ENCODE data around the gene JAKMIP2. TPM values are rescaled to one million over a fixed set of nuclear protein-coding genes. Genes with fewer than 3 reads are reported as not detected.

JAKMIP2 gene
- total and polyA plus RNA-seq, 10 of the 15 experiments (the other 5 are each of a cell fraction or from before 2014, with no cell fraction given), result 0.51 to 1.8 (median 0.89) TPM

DNA sequence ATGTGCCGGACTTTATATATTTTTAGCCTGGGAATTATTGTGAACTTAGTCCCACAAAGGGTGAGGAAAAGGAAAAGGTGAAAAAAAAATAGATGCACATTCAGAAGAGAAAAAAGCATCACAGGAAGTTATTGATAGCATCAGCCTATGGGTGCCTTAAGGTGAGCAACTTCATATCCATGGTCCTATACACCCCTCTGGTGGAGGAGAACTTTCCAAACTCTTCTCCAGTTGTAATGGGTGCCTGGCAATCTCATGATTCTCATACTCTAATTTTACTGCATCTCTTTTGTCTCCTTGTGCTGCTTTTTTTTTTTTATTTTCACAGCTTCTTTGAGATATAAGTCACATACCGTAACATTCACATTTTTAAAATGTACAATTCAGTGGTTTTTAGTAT is 107.4 kb downstream of the JAKMIP2 start (continued):
- TF ChIP-seq, protein P1, sequence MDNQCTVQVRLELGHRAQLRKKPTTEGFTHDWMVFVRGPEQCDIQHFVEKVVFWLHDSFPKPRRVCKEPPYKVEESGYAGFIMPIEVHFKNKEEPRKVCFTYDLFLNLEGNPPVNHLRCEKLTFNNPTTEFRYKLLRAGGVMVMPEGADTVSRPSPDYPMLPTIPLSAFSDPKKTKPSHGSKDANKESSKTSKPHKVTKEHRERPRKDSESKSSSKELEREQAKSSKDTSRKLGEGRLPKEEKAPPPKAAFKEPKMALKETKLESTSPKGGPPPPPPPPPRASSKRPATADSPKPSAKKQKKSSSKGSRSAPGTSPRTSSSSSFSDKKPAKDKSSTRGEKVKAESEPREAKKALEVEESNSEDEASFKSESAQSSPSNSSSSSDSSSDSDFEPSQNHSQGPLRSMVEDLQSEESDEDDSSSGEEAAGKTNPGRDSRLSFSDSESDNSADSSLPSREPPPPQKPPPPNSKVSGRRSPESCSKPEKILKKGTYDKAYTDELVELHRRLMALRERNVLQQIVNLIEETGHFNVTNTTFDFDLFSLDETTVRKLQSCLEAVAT (IDR thresholded peaks at IDR 0.05), result no peak
- TF ChIP-seq PRDM15 (CRISPR knock-in tag; IDR thresholded peaks at IDR 0.05), result no peak
- no peak for TF ChIP-seq MYB (IDR thresholded peaks at IDR 0.05; ENCODE audit: borderline replicate concordance, low read depth, low read length)
- no peak for TF ChIP-seq PAX8 (IDR thresholded peaks at IDR 0.05)
- no peak for TF ChIP-seq STAT3 (IDR thresholded peaks at IDR 0.05; ENCODE audit: low read depth, low read length)
- no peak for TF ChIP-seq TARDBP (IDR thresholded peaks at IDR 0.05; ENCODE audit: borderline replicate concordance)
- TF ChIP-seq RCOR1 (conservative IDR thresholded peaks at IDR 0.05; ENCODE audit: low read depth, low read length), result no peak

- H3K79me2 ChIP-seq (ENCODE audit: control insufficient read depth, insufficient read depth, low read length), result no peaks in the 10 kb centered on the region
- ChIA-PET RAD21 (ENCODE audit: unreplicated experiment) (no interaction called here), POLR2A (no interaction called here), SMC1A (ENCODE audit: uncharacterized antibody, unreplicated experiment) (interaction anchor here (1.3 kb wide), 1 partner anchor 16 kb away, joined by 3 read pairs; no protein-coding TSS in a partner anchor), CTCF (interaction anchor here (1.2 kb wide), 1 partner anchor 47 kb away, joined by 3 read pairs; no protein-coding TSS in a partner anchor)
- in situ Hi-C loops (cut with MboI) (no loop called here), intact Hi-C loops (cut with micrococcal nuclease; ENCODE audit: unreplicated experiment) (no loop called here)
- DNase-seq (ENCODE audit: low read depth, low spot score) (no peak), FAIRE-seq (no peak), ATAC-seq (no peak)
- H3K27me3 ChIP-seq (replicated peaks in 1 of 2; ENCODE audit: control insufficient read depth in 2 of 2, insufficient read depth in 2 of 2, low read length in 1 of 2), result no peaks in the 10 kb centered on the region
- H3K9me3 ChIP-seq (replicated peaks; ENCODE audit: control insufficient read depth, insufficient read depth, low read length), result no peaks in the 10 kb centered on the region
- H3K4me1 ChIP-seq (ENCODE audit: control insufficient read depth, insufficient read depth, low read length), result no peaks in the 10 kb centered on the region
- no peak overlapping the region for H3K9ac ChIP-seq (ENCODE audit: control insufficient read depth, insufficient read depth, low read length)
- WGBS (ENCODE audit: insufficient coverage, insufficient replicate concordance, low lambda C conversion rate, missing lambda C conversion rate), result 5% methylated on average over 4 of the region's 4 CpGs
- no peak overlapping the region for H3K4me2 ChIP-seq (ENCODE audit: control insufficient read depth, insufficient read depth)
- H4K20me1 ChIP-seq (ENCODE audit: control insufficient read depth, insufficient read depth), result no peaks in the 10 kb centered on the region
- no peak overlapping the region for H3K27ac ChIP-seq (ENCODE audit: control insufficient read depth, insufficient read depth)
- no peak overlapping the region for H3K4me3 ChIP-seq
- no peaks in the 10 kb centered on the region for H3K36me3 ChIP-seq (ENCODE audit: control insufficient read depth in 2 of 2, insufficient read depth in 2 of 2, low read length in 1 of 2)
- BruUV-seq (replicated peaks), result no TSS peak
- no peak overlapping the region for H2AFZ ChIP-seq (ENCODE audit: control insufficient read depth, low read depth, low read length)
- TF ChIP-seq ZZZ3 (IDR thresholded peaks at IDR 0.05; ENCODE audit: control insufficient read depth, insufficient read length, low read depth) (no peak), CREB1 (IDR thresholded peaks at IDR 0.05; ENCODE audit: low read depth) (no peak), FOS (IDR thresholded peaks at IDR 0.05; ENCODE audit: borderline replicate concordance, extremely low read depth, insufficient read length) (no peak), NR2C2 (IDR thresholded peaks at IDR 0.05; ENCODE audit: borderline replicate concordance, control insufficient read depth, insufficient read length, low read depth) (no peak), SMC3 (IDR thresholded peaks at IDR 0.05; ENCODE audit: borderline replicate concordance, low read length) (no peak), STAT3 (IDR thresholded peaks at IDR 0.05; ENCODE audit: low read depth, low read length) (no peak), GATAD2B (conservative IDR thresholded peaks at IDR 0.05; ENCODE audit: low read depth) (no peak), SMAD5 (IDR thresholded peaks at IDR 0.05; ENCODE audit: low read depth) (no peak), POU2F2 (IDR thresholded peaks at IDR 0.05; ENCODE audit: borderline replicate concordance, low read depth, low read length) (no peak), MTA2 (IDR thresholded peaks at IDR 0.05; ENCODE audit: low read depth) (no peak), ZSCAN29 (IDR thresholded peaks at IDR 0.05) (no peak), SMARCA5 (IDR thresholded peaks at IDR 0.05) (no peak), MEF2B (IDR thresholded peaks at IDR 0.05; ENCODE audit: partially characterized antibody, poor library complexity, severe bottlenecking) (no peak), NR2F1 (conservative IDR thresholded peaks at IDR 0.05) (no peak), EGR1 (IDR thresholded peaks at IDR 0.05; ENCODE audit: borderline replicate concordance in 1 of 2, low read depth in 2 of 2, low read length in 2 of 2) (no peak), CREM (IDR thresholded peaks at IDR 0.05; ENCODE audit: low read depth) (no peak)
These were observed 108.1 kb downstream of the JAKMIP2 start for GRCh38 chr5:147674411-147674810.

Data from GM12878 (cell line).